Lower leg skin (tissue), 3 donors: ENCODE data around the gene CMTM8.

ENCODE experiments used
- CTCF ChIP-seq, 3 donors: fragments of 450-650 bp; IDR thresholded peaks; one replicate each; pipeline ENCODE4 v1.5.1; 2016; ENCODE audit warnings: antibody characterized with exemption in 3 of 3, mild to moderate bottlenecking in 3 of 3, moderate library complexity in 2 of 3
- POLR2A ChIP-seq, 2 donors: fragments of 450-650 bp; IDR thresholded peaks; one replicate each; pipeline ENCODE4 v1.6.1; 2016 to 2017; ENCODE audit warnings: antibody characterized with exemption in 2 of 2, mild to moderate bottlenecking in 1 of 2, moderate library complexity in 1 of 2

DNA sequence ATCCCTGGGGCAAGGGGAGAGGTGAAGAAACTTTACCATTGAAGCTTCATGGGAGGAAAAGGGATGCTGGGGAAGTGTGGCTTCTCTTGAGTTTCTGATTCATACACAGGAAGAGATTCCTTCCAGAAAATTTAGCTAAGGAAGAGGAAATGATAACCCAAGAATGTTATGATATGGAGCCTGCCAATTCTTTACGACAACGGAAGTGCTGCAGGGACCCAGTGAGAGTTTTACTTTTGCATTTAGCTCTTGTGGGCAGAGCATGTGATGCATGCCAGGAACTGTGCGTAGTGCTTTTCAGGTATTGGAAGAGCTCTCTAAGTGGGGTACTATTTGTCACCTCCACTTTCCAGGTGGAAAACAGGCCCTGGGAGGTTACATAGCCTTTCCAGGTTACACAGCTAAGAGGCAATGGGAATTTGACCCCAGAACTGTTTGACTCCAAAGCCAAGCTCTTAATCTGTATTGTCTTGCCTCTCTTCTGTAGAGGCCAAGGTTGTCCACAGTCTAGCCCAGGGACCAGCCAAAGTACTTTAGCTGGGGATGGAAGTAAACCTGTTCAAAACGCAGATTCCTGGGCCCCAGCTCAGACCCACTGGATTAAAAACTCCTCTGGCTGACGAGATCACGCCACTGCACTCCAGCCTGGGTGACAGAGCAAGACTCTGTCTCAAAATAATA is 176.2 kb downstream of the CMTM8 start:
- TF ChIP-seq CTCF (IDR thresholded peaks at IDR 0.05): no peak
- TF ChIP-seq POLR2A (IDR thresholded peaks at IDR 0.05): no peak
